ENCODE data around the gene TTC39A.
A peak's percentile ranks its signal among the peaks of the same experiment; 100 is the strongest.
"Not testable (repeated sequence)": the region's sequence is repeated elsewhere in the genome, so short reads cannot be mapped to it uniquely, and the experiment has no call there.

Gene TTC39A

DNA sequence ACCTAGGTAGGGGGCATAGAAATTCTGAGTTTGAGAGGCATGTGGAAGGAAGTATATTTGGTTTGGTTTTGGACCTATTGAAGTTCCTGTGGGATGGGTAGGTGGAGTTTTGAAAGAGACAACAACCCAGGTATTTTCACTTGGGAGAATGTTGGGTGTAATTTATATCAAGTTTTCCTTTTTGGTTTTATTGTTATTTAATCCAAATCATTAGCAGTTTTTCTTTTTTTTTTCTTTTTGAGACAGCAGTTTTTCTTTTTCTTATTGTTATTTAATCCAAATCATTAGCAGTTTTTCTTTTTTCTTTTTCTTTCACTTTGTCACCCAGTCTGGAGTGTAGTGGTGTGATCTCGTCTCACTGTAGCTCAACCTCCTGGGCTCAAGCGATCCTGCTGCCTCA is 64.2 kb downstream of the TTC39A start:
- DNase-seq (ENCODE audit: low spot score) = no peak

DNA sequence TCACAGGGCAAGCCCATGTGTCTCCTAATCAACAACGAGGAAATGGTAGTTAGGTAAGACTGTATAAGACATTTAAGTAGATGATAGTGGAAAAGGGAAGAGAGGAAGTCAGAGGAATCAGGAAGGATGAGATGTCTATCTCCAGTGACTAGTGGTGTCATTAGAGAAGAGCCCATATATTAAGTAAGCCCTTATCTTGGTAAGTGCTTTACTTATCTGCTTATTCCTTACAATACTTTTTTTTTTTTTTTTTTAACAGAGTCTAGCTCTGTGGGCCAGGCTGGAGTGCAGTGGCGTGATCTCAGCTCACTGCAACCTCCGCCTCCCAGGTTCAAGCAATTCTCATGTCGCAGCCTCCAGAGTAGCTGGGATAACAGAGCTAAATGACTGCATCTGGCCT is 64.7 kb downstream of the TTC39A start:
- no peak for DNase-seq (ENCODE audit: low spot score)

DNA sequence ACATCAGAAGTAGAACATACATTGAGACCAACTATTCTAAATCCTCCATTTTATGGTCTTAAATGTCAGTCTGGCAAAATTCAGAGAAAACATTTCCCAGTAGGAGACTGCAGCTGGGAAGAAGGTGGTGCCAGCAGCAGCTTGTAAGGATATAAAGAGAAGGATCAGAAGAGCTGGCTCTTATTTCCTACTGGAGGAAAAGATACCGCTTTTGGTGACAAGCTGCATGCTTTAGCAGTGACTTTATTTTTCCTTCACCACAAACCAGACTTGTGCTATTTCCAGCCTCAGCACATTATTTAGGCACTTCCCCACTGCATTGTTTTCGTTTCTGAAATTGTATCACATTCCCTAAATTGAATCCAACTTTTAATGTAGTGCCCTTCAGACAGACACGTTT is 65.9 kb downstream of the TTC39A start:
- no peak for DNase-seq (ENCODE audit: low spot score)

DNA sequence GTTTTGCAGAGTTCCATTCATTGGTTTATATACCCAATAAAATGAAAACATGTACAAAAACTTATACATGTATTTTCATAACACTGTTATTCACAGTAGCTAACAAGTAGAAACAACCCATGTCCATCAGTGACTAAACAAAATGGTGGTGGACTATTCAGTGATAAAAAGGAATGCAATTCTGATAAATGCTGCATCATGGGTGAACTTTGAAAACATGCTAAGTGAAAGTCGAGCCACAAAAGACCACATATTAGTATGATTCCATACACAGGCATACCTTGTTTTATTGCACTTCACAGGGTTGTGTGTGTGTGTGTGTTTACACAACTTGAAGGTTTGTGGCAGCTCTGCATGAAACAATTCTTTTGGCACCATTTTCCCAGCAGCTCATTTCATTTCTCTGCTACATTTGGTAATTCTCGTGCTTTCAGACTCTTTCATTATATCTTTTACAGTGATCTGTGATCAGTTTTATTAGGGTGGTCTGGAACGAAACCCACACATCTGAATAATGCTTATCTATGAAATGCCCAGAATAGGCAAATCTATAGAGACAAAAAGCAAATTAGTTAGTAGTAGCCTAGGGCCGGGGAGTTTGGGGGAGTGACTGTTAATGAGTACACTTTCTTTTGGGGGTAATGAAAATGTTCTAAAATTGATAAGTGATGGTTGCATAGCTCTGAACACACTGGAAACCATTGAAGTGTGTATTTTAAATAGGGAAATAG is 67.0 kb downstream of the TTC39A start:
- DNase-seq (ENCODE audit: low spot score) = no peak

DNA sequence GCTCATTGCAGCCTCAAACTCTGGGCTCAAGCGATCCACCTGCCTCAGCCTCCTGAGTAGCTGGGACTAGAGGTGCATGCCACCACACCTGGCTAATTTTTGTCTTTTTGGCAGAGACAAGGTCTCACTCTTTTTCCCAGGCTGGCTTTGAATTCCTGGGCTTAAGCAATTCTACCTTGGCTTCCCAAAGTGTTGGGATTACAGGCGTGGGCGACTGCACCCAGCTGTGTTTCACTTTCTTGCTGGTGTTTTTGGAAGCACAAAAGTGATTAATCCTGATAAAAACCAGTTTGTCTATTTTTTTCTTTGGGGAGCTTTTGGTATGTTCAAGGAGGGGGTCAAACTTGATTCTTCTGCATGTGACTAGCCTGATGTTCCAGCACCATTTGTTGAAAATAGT is 75.0 kb downstream of the TTC39A start:
- no peak for DNase-seq (ENCODE audit: low spot score)

DNA sequence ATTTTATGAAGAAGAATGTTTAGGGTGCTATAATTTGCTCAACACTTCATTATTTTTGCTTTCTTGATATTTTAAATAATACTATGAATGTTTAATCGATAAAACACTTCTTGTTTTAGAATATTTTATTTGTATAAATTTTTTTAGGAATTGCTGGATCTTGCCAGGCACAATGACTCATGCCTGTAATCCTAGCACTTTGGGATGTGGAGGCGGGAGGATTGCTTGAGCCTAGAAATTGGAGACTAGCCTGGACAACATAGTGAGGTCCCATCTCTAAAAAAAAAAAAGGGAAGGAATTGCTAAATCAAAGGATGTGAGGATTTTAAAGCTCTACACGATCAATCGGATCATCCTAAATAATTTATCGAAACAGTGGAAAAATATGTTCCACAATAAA is 76.7 kb downstream of the TTC39A start:
- no peak for DNase-seq (ENCODE audit: low spot score)

DNA sequence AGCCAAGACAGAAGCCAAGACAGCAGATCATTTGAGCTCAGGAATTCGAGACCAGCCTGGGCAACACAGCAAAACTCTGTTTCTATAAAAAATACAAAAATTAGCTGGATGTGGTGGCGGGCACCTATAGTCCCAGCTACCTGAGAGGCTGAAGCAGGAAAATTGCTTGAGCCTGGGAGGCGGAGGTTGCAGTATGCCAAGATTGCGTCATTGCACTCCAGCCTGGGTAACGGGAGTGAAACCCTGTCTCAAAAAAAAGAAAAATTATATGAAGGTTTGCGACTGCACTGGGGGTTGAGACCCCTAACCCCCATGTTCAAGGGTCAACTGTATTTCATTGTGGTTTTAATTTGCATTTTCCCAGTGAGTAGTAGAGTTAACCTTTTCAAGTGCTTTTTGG is 78.0 kb downstream of the TTC39A start:
- no peak for DNase-seq (ENCODE audit: low spot score)

DNA sequence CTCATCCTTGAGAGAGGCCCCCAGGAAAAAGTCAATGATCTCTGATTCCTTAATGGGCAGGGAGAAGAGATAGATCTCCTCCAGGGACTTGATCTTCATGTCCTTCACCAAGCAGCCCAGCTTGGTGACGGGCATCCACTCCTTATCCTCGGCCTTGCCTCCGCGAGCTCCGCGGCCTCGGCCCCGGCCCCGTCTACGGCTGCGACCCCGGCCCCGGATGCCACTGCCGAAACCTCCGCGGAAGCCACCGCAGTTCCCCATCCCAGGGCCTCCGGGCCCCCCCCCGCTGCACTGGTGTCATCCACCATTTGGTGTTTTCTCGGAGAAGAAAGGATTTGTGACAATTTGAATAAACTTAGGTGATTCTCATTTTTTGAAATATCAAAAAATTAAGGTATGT is 79.2 kb downstream of the TTC39A start:
- not testable (repeated sequence) for DNase-seq (ENCODE audit: low spot score)

DNA sequence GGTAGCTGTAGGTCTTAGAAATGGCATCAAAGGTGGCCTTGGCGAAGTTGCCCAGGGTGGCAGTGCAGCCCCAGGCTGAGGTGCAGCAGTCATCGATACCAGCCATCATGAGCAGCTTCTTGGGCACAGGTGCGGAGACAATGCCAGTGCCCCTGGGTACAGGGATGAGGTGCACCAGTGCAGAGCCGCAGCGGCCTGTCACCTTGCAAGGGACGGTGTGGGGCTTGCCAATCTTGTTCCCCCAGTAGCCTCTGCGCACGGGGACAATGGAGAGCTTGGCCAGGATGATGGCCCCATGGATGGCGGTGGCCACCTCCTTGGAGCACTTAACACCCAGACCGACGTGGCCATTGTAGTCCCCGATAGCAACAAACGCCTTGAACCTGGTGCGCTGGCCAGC is 79.6 kb downstream of the TTC39A start:
- not testable (repeated sequence) for DNase-seq (ENCODE audit: low spot score)

DNA sequence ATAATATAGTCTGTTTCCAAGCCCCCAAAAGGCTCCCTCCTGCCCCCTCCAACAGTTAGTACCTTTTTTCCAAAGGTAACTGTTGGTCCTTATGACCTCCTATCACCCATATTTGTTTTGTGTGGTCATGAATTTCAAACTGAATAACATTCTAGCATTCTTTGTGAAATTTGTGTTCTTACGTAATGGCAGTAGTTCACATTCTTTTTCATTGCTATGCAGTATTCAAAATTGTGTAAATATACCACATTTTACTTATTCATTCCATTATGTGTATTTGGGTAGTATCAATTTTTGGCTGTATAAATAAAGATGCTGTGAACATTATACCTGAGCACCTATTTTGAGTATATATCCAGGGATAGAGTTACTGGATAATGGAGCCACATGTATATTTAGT is 80.9 kb downstream of the TTC39A start:
- no peak for DNase-seq (ENCODE audit: low spot score)

DNA sequence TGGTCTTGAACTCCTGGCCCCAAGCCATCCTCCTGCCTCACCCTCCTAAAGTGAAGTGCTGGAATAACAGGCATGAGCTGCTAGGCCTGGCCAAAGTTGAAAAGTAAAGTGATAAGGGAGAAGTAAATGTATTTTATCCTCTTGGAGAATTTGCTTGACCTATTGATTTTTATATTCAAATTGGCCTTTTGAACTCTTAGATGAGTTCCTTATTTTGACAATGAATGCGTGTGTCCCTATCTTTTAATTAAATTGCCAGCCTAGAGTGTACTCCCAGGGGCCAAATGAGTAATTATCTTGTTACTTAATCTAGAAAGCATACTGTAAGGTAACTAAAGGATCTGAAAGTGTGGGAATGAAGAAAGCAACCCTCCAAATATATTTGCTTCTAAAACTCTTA is 82.9 kb downstream of the TTC39A start:
- DNase-seq (ENCODE audit: low spot score) = no peak

DNA sequence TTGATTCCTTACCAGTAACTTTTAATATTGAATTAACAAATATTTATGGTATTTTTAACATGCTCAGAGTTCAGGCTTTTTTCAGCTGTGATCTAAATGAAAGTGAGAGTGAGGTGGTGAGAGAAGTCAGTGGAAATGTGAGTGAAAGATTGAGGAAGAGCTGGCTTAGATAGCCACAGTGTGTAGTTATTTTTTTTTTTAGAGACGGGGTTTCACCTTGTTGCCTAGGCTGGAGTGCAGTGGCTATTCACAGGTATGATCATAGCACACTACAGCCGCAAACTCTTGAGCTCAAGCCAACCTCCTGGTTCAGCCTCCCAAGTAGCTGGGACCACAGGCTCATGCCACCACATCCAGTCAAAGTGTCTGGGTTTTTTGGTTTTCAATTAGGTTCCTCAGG is 83.3 kb downstream of the TTC39A start:
- no peak for DNase-seq (ENCODE audit: low spot score)

DNA sequence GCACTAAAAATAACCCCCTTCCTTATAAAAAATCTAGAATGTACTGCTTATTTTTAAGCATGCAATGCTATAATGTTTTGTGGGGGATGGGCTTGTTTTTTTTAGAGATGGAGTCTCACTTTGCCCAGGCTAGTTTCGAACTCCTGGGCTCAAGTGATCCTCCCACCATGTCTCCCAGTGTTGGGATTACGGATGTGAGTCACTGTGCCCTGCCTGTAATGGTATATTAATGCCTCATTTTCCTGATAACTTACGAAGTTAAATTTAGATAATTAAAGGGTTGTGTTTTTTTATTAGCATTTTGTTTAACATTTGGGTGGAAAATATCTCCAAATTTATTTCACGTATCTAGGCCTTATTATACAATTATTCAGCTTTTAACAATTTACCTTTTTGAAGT is 87.8 kb downstream of the TTC39A start:
- no peak for DNase-seq (ENCODE audit: low spot score)

DNA sequence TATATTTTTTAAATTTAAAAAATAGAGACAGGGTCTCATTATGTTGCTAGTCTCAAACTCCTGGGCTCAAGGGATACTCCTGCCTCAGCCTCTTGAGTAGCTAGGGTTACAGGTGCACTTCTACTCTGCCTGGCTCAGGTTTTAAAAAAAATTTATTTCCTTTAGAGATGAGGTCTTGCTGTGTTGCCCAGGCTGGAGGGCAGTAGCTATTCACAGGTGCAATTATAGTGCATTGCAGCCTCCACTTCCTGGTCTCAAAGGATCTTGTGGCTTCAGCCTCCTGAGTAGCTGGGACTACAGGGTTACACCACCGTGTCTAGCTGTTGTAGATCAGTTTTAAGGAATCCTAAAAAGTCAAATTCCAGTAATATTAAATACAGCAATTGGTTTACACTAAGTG is 89.2 kb downstream of the TTC39A start:
- no peak for DNase-seq (ENCODE audit: low spot score)

DNA sequence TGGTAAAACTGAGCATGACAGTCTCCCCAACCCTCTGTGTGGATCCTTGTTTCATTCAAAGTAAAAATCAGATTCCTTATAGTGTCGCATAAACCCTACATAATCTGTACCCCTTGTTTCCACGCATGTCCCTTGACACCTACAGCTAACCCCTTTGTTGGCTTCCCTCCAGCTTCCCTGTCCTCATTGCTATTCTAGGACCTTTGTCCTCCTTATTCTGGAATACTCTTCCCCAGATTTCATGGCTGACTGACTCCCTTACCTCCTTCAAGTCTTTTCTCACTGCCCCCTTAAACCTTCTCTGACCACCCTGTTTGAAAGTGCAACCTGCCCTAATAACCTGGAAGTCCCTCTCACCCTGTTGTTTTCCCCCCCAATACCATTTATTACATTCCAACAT is 90.3 kb downstream of the TTC39A start:
- DNase-seq (ENCODE audit: low spot score) = no peak

DNA sequence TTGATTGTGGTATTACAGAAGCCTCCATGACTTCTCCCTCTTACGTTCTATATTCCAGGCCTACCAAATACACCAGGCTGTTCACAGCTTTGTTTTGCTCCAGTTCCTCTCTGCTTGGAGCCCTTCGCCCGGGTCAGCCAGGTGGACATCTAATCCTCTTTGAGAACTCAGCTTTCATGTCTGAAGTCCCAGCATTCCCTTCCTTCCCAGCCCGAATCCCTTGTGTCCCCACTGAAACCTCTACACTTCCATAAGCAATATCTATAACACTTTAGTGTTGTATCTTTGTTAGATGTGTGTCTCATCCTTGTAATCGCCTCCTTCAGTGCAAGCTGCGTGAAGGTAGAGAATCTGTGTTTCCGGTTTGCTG is 92.3 kb downstream of the TTC39A start:
- peak; percentile 48 for DNase-seq (ENCODE audit: low spot score)

DNA sequence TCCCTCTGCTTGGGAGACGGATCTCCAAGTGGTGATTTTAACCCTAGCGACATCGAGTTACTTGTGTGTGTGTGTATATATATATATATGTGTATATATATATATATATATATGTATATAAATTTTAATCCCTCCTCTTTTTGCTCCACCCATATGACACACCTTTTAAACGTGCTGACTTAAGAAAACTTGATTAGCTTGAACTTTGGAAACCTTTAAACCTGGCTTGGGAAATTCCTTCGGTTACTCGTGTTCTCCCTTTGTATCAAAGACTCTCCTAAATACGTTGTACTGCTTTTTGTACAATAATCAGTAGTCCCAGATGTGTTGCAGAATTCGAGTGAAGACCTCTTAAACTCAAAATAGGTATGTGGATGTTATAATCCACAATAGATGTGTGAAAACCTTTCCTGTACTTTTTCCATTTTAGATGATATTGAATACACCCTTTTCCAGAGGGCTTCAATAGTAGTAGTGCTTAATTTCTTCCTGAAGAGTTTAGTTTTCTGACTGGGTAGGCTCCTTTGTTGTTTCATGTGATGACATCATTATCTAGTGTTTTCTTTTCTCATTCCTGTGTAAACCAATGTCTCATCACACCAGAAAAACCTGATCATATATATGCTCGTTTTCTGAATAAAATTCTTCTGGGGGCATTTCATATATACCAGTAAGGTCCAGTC is 92.9 kb downstream of the TTC39A start:
- DNase-seq (ENCODE audit: low spot score) = no peak
